Fibroblast of skin of abdomen (primary cell): Measurements from ENCODE around the gene CLCA1. TPM values are rescaled to one million over a fixed set of nuclear protein-coding genes. Genes with fewer than 3 reads are reported as not detected.
A peak's percentile ranks its signal among the peaks of the same experiment; 100 is the strongest.

Source experiments
- DNase-seq: peaks from one replicate; pipeline ENCODE4 v3.0.0-alpha.2; 2013
- polyA plus RNA-seq, 2 experiments: library from polyadenylated mRNA; unstranded; fragments of 120-200 nt; gene quantifications; one replicate each; pipeline ENCODE4 v1.2.1, GENCODE V29; 2013; ENCODE audit not compliant: insufficient read length in 2 of 2

CLCA1 gene, protein sequence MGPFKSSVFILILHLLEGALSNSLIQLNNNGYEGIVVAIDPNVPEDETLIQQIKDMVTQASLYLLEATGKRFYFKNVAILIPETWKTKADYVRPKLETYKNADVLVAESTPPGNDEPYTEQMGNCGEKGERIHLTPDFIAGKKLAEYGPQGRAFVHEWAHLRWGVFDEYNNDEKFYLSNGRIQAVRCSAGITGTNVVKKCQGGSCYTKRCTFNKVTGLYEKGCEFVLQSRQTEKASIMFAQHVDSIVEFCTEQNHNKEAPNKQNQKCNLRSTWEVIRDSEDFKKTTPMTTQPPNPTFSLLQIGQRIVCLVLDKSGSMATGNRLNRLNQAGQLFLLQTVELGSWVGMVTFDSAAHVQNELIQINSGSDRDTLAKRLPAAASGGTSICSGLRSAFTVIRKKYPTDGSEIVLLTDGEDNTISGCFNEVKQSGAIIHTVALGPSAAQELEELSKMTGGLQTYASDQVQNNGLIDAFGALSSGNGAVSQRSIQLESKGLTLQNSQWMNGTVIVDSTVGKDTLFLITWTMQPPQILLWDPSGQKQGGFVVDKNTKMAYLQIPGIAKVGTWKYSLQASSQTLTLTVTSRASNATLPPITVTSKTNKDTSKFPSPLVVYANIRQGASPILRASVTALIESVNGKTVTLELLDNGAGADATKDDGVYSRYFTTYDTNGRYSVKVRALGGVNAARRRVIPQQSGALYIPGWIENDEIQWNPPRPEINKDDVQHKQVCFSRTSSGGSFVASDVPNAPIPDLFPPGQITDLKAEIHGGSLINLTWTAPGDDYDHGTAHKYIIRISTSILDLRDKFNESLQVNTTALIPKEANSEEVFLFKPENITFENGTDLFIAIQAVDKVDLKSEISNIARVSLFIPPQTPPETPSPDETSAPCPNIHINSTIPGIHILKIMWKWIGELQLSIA
- polyA plus RNA-seq (2013, experiment 1 of 2; ENCODE audit: insufficient read length) = not detected
- polyA plus RNA-seq (2013, experiment 2 of 2; ENCODE audit: insufficient read length) = not detected

DNA sequence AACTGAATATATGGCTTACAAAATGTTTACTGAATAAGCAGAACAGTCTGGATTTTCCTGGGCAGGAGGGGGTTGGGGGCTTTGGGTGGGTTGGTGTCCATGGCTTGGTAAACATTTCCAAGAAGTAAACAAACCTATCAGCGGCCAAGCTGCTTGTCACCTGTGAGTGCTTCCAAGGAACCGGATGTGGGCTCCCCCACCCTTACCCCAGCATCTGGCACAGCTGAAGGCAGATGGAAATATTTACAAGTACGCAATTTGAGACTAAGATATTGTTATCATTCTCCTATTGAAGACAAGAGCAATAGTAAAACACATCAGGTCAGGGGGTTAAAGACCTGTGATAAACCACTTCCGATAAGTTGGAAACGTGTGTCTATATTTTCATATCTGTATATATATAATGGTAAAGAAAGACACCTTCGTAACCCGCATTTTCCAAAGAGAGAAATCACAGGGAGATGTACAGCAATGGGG, at the start of gene CLCA1:
TSS of gene CLCA1 (plus strand) at position 427 of the 477 bp plus-strand sequence. CDS start at position 472, 45 bp downstream.
- DNase-seq = no peak

DNA sequence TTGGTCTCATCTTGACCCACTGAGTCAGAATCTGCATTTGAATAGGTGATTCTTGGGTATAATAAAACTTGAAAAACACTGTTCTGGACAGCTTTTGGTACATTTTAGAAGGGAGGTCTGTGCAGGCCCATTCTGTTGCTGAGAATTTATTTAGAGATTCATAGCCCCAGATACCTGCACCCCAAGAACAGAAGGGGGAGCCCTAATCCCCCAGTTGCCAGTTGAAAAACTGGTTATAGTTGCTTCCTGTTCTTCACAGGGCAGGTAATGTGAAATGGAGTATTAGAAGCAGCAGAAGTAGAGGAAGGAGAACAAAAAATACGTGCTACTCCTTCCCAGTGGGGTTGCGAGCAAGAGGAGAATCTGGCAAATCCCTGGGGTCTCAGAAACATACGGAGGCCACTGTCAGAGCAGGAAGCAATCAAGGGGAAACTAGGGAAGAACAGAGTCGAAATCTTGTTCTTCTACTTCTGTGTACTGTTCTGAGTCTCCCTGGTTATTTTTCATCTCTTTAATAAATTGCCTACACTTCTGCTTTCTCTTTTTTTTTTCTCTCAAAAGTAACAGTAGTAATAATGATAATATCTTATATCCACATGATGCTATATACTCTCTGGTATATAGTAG, 49.3 kb upstream of the CLCA1 start:
- peak; percentile 28 for DNase-seq

DNA sequence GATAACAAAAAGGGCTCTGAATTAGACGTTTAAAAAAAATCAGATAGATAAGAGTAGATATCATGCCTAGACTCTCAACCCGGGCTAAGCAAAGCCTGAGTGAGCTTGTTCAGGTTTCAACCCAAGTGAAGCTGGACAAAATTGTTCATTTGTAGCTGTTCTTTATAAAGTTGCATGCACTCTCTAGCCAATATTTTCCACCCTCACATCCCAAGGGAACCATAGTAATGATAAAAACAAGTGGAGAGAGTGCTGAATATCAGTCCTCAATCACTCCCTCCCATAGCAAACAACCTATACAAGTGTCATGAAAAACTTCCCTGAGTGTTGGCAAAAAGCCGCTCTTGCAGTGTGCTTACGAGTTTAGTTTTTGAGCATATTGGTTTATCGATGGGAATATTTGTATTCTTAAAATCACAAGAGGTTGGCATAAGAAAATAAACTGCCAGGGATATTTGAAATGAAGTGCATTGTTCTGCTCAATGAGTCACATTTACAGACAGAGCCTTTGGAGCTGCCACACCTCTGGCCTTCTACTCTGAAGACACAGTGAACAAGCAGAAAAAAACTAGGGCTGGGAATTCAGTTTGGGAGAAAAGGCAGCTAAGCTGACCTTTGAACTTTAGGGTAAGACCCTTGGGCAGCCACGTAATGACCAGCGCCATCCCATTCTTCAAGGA, 47.0 kb upstream of the CLCA1 start:
- no peak for DNase-seq

DNA sequence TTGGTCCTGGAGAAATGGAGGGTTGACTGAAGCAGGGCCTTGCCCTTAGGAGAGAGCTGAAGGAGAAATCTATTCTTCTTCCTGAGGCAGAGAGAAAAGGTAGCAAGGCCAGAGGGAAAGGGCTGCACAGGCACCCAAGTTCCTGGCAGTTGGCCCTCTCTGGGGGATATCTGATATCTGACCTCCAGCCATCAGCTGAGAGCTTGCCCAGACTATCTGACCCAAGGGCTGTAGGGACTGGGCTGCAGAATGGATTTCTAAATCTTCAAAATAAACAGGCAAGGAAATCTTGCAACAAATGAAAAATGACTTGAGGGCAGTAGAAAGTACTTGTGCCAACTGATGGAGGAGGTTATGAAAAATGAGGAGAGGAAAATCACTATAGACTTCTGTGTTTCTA, 45.3 kb upstream of the CLCA1 start:
- DNase-seq = no peak

DNA sequence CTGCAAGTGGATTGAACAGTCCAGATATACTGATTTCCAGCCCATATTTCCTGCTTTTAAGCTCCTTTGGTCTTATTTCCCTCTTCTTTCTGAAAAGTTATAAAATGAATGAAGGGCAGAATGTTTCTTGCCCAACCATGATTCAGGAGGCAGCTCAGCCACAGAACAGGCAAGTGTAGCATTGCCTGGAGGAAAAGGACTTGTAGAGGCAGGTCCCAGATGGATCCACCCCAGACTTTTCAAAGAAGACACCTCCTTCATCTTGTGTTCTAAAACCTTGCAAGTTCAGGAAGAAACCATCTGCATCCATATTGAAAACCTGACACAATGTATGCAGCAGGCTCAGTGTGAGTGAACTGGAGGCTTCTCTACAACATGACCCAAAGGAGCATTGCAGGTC, 44.9 kb upstream of the CLCA1 start, which contains the start of gene CLCA2:
TSS of gene CLCA2 (plus strand) at position 299 of the 400 bp plus-strand sequence. CDS start at position 376, 77 bp downstream.
- DNase-seq = no peak

DNA sequence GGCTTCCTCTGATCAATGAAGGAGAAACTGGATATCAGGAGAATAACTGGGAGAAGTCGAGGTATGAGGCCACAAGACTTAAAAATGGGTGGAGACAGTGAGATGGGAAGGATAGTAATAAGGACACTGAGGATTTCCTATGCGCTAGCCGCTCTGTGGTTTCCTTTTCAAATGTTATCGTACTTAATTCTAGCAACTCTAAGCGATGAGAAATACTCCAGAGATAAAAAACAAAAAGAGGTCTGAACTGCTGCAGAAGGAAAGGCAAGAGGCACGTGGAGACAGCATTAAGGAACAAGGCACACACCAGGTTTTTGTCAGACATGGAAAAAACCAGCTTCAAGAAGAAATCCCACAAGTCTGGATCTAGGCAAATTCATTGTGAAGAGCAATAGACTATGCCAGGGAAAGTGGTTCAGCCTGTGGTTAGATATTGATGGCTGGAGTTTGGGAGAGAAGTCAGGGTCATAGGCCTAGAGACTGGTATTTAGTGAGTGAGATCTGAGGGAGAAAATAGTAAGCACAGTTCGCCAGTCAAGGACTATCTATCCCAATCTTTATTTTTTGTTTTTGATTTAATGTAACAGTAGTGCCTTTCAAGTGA, 39.5 kb upstream of the CLCA1 start:
- DNase-seq = peak; percentile 21

DNA sequence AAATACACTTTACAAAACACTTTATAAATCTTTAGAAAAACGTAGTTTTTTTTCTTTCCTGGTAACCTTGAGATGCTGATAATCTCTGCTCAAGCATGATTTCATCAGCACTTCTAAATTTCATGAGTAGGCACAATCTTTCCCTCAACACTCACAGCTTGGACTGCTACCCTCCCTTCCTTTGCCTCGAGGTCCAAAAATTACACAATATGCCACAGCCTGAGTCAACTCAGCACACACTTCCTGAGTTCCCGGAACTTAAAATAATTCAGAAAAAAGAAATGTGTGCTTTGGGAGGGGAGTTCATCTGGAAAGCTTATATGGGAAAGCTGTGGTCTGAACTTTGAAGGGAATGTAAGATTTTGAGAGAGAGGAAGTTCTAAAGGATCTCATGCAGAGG, 38.9 kb upstream of the CLCA1 start:
- peak; percentile 97 for DNase-seq

DNA sequence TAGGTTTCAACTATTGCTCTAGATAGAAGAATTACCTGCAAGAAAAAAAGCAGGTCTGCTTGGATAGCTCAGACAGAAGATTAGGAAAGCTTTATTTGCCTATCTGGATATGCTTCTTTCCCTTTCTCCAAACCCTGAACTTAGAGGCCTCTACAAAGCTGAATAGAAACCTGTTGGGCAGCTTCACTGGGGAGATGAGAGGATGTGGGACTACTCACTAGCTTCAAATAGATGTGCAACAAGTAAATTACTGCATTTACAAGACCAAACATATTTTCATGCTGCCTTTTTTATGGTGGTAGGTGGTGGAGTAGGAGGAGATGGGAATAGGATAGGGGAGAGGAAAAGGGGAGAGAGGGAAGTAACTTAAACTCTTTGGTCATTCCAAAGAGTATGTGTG, 38.4 kb upstream of the CLCA1 start:
- DNase-seq = no peak

DNA sequence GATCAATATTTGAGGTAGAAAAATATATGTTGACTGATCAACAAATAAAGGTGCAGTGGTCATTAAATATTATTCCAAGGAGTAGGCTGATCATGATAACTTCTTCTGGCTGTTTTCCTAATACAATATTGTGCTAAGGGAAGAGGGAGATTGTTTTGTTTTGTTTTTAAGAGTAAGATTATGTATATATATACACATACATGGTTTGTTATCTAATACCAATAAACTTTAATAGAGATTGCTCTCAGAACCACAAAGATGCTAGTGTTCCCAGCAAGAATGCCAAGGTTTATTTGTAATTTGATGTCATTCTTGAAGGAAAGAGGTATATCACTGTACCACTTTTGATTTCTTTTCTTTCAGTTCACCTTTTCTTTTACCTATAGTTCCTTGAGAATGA, 34.7 kb upstream of the CLCA1 start:
- DNase-seq = no peak

DNA sequence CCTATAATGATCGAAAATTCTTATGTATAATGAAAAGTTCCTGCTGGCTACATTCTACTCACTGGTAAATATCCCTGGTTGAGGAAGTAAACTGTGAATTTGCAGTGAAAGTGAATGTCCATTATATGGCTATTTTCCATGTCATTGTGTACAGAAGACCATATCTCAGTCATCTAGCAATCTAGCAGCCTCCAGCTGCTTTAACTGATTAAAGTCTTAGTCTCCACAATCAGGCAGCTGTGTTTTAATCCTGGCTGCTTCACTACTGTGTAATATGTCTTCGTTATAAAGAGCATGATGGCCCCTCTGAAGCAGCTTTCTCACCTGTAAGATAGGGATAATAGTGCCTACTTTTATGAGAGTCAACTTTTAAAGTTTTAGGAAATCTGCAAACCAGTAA, 33.4 kb upstream of the CLCA1 start:
- DNase-seq = no peak

DNA sequence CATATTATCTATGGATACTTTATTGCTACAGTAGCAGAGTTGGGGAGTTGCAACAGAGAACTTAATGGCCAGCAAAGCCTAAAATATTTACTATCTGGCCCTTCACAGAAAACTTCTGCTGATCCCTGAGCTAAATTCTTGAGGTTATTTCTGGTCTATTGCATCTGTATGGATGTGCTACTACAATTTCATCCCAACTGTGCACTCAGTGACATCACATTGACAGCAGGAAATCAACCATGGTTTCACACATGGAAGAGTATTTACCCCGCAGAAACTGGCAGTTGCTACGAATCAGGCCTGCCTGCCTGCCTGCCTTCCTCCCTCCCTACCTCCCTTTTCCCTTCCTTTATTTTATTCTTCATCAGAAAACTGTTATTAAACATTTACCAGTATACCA, 32.7 kb upstream of the CLCA1 start:
- DNase-seq = peak; percentile 38

DNA sequence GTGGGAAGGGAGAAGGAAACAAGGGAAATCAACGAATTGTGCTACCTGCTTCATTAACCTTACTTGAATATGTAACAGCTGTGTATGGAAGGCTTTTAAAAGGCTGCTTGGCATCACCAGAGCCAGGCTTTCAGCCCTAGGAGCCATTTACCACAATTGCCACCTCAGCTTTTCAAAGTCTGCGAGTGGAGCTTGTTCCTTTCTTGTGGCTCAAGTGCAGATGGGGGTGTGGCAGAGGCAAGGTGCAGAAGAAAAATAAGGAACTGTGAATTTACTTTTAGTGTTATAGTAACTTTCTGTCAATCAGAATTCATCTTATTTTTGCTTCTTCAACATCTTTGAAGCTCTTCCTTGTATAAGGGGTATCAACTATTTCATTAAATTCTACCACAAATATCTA, 27.1 kb upstream of the CLCA1 start:
- DNase-seq = no peak

DNA sequence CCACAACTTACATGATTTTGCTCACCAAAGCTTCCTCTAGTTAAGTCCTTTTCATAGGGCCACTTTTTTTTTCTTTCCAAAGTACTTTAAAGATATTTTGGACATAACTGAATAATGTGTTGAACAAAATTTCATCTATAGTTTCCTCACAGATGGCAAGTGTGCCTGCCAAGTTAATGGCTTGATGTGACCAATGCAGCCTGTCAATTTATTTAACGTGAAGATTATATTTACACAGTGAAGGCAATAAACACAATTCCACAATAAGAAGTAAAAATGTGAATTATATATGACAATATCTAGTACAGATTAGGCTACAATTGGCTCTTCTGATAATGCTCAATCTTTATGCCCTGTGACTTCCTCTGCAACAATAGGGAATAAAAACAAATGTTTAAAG, 26.7 kb upstream of the CLCA1 start:
- no peak for DNase-seq

DNA sequence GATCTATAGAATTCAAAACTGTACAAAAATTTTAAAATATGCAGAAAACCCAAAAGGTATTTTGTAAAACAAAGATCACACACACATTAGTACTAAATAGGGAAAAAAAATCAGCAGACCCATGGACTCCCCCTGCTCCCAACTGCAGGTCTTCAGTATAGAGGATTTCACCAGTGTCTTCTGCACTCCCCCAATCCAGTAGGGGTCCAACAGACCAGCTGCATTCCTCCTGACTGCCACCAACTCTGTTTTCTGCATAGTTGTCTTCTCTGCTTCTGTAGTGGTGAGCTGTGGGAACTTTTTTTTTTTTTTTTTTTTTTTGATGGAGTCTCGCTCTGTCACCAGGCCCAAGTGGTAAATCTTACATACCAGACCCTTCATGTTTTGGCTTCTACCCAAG, 22.8 kb upstream of the CLCA1 start:
- DNase-seq = peak; percentile 24

DNA sequence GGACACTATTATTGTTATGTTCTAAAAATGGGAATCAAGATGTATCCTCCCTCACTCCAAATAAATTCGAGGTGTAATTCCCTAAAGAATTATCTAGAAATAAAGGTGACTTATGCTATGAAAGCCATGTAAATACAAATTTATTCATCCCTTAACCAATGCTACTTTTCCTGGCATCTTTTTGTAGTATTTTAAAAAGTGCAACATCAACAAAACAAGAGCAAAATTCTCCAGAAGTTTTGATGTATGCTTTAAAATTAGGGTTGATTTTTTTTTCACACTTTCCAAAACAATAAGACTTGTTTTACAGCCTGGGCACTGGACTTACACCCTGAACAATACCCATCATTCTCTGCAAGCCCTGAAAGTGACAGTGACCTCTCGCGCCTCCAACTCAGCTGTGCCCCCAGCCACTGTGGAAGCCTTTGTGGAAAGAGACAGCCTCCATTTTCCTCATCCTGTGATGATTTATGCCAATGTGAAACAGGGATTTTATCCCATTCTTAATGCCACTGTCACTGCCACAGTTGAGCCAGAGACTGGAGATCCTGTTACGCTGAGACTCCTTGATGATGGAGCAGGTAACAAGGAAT, 21.4 kb upstream of the CLCA1 start:
- no peak for DNase-seq

DNA sequence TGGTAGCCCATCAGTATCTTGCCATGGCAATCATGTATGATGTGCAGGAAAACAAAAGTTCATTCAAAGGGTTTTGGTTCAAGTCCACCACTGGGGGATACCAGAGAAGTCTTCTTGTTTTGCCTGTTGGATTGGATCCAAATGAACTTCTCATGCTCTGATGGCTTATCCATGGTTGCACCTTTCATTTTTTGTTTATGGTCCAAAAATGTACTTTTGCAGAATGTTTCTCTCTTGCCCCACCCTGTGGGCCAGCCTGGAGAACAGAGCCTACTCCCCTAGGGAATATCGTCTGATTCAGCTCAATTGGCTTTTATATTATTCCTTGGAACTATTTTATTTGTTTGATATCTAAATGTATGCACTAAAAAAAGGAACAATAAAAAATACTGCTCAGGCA, 20.1 kb upstream of the CLCA1 start:
- DNase-seq = no peak

DNA sequence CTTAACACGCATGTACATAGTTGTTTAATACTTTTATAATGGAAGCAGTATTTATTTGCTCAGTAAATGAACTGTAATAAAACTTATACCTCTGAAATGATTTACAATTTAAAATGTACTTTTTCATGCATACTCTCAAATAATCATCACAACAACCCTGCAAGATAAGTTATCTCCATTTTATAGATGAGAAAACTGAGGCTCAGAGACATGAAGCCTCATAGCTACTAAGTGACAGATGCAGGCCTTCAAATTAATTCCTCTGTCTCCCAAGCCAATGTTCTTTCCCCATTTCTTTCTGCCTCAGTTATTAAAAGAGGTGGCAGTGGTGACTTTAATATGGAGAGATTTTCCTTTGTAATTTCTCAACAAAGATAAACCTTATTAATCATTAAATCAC, 19.6 kb upstream of the CLCA1 start:
- DNase-seq = no peak

DNA sequence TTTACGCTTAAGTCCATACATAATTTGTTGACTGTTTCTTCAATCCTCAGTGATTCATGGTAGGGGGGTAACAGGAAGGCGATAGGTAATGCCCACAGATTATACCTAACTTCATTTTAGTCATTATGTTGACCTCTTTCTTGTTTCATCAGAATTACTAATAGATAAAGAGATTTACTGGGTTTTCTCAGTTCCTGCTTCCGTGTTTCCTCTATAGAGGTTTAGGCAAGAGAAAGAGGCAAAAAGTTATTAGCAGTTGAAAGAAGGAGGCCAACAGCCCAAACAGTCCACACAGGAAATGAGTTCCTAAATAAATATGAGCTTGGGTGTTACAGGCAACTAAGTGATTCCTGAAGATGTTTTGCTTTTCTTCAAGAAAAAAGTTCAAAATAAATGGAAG, 17.9 kb upstream of the CLCA1 start:
- DNase-seq = no peak

DNA sequence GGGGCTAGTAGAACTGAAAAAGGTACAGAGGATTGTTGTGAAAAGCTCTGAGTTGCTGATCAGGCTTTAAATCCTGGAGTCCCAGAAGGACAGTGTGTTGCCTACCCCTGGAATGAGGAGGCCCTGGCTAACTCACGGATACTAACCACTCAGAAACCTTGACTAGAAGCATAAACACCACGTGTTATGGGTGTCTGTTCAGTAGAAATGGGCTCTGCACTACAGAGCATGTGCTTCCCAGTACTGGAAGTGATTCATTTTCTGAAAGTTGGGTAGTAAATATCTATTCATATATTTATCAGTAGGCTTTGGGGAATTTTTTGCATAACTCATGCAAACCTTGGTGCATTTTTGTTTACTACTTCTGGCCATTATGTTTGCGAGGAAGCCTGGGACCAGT, 15.1 kb upstream of the CLCA1 start:
- DNase-seq = no peak

DNA sequence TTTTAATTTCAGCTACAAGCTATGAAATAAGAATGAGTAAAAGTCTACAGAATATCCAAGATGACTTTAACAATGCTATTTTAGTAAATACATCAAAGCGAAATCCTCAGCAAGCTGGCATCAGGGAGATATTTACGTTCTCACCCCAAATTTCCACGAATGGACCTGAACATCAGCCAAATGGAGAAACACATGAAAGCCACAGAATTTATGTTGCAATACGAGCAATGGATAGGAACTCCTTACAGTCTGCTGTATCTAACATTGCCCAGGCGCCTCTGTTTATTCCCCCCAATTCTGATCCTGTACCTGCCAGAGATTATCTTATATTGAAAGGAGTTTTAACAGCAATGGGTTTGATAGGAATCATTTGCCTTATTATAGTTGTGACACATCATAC, 13.7 kb upstream of the CLCA1 start:
- no peak for DNase-seq

DNA sequence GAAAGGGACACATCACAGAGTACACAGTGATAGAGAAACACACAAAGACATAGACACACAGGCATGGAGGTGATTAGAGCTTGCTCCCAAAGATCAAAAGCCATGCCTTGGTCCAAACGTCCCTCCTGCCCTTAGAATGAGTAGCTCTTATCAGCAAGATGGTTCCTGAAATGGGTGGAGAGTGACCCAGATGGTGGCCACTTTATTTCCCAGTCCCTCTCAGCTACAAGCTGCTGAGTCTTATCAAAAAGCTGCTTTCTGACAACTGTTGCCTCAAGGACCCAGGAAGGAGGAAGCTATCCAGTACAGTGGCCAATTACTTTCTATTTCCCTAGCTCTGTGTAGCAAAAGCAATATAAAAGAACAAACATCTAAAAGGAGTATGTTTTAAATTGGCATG, 7.7 kb upstream of the CLCA1 start:
- DNase-seq = no peak
